HL-60 (cell line): ENCODE results near the gene EPHA2.

Experiments
- CTCF ChIP-seq: IDR thresholded peaks from one replicate; pipeline ENCODE4 v1.5.1; 2011; ENCODE audit warnings: low read length, control low read depth, inconsistent platforms; ENCODE audit not compliant: insufficient read depth
- POLR2AphosphoS5 ChIP-seq: IDR thresholded peaks from 2 replicates; pipeline ENCODE4 v1.6.1; 2012; ENCODE audit warnings: low read depth

GRCh38 chr1:16156848-16157495 is 1.1 kb upstream of the EPHA2 start:
- TF ChIP-seq CTCF (no peak), POLR2AphosphoS5 (no peak)
